HG02981 (cell line): ENCODE measurements around the gene PDE1A.

Source experiments
- ATAC-seq: cut with Tn5 transposase; IDR thresholded peaks from one replicate; pipeline ENCODE4 v1.9.1; 2021; ENCODE audit warnings: mild to moderate bottlenecking, moderate library complexity; ENCODE audit not compliant: unreplicated experiment

PDE1A gene

DNA sequence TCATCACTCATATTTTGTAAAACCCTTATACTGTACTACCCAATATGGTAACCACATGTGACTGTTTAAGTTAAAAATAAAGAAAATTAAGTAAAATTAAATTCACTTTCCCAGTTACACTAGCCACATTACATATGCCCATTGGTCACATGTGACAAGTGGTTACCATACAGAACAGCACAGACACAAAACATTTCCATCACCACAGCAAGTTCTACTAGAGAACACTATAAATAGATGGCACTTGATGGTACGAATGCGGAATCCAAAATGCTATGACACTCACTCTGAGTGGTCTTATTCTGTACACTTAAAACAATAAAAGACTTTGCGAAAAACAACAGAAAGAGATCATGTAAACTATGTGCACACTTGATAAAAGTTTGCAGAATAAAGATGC is 202.2 kb downstream of the PDE1A start:
- ATAC-seq: no peak

GRCh38 chr2:182220998-182221397 is 205.8 kb downstream of the PDE1A start:
- no peak for ATAC-seq

GRCh38 chr2:182220335-182220734 is 206.5 kb downstream of the PDE1A start:
- ATAC-seq: no peak

- no peak for ATAC-seq
Measured at GRCh38 chr2:182210669-182211068, 216.2 kb downstream of the PDE1A start.

DNA sequence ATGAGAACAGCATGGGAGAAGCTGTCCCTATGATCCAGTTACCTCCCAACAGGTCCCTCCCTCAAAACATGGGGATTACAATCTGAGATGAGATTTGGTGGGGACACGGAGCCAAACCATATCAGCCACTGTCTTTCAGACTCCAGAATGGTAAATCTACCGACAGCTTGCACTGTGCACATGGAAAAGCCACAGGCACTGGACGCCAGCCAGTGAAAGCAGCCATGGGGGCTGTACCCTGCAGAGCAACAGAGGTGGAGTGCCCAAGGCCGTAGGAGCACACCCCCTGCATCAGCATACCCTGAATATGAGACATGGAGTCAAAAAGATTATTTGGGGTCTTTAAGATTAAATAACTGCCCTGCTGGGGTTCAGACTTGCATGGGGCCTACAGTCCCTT is 218.4 kb downstream of the PDE1A start:
- no peak for ATAC-seq

DNA sequence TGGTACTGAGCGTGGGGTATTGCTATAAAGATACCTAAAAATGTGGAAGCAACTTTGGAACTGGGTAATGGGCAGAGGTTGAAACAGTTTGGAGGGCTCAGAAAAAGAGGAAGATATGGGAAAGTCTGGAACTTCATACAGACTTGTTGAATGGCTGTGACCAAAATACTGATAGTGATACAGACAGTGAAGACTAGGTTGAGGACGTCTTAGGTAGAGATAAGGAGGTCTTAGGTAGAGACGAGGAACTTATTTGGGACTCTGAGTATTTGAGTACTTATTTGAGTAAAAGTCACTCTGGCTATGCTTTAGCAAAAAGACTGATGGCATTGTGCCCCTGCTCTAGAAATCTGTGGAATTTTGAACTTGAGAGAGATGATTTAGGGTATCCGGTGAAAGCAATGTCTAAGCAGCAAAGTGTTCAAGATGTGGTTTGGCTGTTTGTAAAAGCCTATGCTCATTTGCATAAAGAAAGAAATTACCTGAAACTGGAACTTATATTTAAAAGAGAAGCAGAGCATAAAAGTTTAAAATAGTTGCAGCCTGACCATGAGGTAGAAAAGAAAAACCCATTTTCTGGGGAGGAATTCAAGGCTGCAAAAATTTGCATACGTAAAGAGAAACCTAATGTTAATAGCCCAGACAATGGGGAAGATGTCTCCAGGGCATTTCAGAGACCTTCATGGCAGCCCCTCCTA is 219.6 kb downstream of the PDE1A start:
- peak; percentile 63 for ATAC-seq

DNA sequence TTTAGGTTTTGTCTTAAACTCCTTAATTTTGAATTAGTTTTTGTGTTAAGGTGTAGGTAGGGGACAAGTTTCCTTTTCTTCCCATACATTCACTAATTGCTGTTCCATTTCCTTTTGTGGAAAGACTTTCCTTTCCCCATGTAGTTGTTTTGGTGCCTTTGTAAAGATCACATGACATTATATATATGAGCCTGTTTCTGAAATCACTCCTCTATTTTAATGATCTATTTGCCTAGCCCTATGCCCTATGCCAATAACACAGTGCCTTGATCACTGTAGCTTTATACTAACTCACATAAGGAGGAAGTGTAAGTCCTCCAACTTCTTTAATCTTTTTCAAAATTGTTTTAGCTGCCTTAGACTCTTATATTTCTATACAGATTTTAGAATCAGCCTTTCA is 229.3 kb downstream of the PDE1A start:
- ATAC-seq: no peak

- no peak for ATAC-seq
Measured at GRCh38 chr2:182193291-182193690, 233.5 kb downstream of the PDE1A start.

DNA sequence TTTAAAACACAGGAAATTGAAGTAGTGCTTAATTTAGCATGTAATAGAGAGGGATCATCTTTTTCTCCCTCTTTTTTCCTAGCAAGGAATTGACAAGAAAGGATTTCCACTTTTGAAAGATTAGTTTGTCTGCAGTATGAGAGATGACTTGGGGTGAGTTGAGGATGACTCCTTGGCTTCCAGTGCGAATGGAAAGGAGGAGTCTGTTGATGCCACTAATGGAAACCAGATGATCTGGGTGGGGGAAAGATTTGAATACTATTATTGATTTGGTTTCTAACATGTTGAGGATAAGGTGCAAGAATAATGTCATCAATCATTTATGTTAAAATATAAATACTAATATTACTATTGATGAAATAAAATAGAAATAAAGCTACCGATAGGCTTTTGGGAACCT is 235.8 kb downstream of the PDE1A start:
- no peak for ATAC-seq

DNA sequence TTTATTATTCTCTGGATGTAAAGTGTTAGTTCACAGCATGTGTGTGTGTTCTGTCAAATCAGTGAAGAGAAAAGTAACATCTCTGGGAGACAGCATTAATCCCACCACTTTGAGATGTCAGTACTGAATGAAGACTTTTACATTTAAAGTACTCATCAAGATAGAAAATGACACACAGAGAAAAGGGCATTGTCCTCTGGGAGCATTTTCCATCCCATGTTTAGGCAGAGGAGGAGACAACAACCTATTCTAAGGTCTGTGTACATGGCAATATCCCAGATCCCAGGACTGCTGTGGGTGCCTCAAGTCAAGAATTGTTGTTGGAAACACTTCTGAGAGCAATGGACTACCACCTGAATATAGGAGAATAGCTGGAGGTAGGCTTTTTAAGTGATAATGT is 239.7 kb downstream of the PDE1A start:
- no peak for ATAC-seq

DNA sequence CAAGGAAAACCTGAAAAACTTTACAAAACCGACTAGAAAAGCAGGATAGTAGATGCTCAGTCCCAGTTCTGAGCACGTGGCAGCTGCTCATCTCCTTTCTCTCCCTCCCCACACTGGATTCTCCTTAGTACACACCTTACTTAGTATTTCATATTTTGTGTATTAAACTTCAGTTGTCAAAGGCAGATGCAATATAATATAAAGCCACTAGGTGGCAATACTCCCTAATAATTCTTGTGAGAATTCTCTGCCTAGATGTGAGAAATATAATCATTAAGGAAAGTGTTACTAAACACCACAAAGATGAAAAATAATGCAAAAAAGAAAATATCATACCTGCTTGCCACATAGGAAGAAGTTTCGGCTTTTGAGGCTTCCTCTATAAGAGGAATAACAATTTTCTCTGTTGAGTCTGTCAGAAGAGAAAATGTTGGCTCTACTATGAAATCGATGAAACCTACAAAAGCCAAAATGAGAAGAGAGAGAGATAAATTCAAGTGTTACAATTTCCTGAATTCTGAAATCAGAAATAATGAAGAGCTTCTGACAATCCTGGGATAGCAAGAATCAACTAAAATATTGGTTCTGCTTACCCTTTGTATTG is 240.6 kb downstream of the PDE1A start:
- peak; percentile 55 for ATAC-seq

GRCh38 chr2:182182436-182182835 is 244.4 kb downstream of the PDE1A start:
- no peak for ATAC-seq

DNA sequence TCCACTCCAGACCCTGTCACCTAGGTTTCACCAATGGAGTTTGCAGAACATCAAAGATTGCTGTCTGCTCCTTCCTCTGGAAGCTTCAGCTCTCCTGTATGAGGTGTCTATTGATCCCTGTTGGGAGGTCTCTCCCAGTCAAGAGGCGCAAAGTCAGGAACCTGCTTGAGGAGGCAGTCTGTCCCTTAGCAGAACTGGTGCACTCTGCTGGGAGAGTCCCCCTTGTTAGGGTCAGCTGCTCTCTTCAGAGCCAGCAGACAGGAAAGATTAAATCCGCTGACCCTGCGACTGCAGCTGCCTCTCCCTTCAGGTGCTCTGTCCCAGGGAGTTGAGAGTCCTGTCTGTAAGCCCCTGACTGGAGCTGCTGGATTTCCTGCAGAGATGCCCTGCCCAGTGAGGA is 245.5 kb downstream of the PDE1A start:
- no peak for ATAC-seq

GRCh38 chr2:182179176-182179575 is 247.7 kb downstream of the PDE1A start:
- no peak for ATAC-seq

DNA sequence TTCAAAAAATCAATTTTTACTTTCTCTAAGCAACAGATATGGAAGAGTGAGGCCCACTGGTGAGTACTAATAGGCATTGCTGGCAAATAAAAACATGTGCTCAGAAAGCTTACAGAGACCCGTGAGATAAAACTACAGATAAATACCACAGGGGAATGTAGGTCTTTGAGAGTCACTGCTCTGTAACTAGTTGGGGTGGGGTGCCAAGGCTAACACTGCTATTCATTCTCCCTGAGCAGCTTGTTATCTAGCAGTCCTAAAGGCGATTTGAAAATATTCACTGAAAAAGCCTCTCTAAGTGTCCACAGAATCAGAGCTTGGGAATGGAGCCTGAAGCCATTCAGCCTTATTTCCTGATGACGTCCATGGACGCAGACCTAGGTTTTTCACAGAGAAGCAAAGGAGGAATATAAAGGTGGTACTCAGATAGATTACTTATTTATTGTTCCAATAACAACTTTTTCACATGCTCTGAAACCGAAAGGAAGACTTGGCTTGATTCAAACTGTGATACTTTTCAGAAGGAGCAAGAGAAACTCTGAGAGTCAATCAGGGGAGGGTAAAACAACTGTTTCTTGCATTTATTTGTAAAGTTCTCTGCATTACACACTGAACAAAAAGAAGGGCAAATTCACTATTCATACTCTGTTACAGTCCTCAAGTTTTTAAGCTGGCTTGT is 252.8 kb downstream of the PDE1A start:
- ATAC-seq: no peak

DNA sequence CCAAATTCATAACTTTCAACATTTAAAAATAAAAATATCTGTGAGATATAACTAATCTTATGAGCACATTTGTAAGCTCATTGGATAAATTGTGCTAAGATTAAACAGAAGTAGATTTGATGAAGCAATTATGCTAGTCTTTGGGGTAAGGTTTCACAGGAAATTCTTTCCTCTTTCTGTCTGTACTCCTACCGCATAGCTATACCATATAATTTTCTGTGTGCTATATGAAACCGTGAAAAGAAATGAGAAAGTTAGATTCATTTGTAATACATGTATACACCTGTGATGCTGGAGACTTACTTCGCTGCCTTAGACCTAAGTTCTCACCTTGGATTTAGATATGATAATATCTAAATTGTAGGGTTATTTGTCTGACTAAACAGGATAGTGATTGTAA is 256.5 kb downstream of the PDE1A start:
- no peak for ATAC-seq

GRCh38 chr2:182167882-182168281 is 259.0 kb downstream of the PDE1A start:
- no peak for ATAC-seq

DNA sequence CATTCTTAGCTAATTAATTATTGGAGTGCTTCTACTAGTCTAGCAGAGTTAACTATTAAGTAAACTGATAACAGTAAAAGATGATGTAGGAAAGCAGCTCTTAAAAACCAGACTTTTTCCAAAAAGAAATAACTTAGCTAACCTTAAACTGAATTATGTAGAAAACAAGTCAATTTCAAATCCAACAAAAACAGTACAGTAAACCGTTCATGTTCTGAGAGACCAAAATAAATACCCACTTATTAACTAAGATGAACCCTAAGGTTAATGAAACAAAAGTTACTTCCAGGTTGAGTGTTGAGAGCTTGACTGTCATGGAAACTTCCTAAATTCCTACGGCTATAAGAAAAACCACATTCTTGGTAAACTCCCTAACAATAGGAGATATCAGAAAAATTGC is 260.0 kb downstream of the PDE1A start:
- no peak for ATAC-seq

GRCh38 chr2:182166406-182166805 is 260.4 kb downstream of the PDE1A start:
- ATAC-seq: no peak

DNA sequence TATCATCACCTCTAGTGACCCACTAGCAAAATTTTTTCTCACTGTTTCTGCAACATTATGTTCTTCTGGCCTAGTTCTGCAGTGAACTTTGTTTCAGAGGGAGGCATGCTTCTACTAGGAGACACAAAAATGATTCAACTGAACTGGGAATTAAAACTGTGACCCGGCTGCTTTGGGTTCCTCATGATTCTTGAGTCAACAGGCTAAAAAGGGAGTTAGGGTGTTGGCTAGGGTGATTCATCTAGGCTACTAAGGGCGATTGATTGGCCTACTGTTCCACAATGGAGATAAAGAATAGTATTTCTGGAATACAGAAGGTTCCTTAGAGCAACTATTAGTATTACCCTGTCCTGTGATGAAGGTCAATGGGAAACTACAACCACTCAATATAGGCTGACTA is 261.6 kb downstream of the PDE1A start:
- no peak for ATAC-seq

DNA sequence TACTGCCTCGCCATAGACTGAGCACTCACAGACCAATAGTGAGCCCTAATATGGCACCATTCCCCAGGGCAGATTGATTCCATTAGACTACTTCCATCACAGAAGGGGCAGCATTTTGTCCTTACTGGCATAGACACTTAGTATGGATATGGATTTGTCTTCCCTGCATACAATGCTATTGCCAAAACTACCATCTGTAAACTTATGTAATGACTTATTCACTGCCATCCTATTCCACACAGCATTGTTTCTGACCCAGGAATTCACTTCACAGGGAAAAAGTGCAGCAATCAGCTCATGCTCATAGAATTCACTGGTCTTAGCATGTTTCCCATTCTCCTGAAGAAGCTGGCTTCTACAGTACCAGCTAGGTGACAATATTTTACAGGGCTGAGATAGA is 262.1 kb downstream of the PDE1A start:
- no peak for ATAC-seq

DNA sequence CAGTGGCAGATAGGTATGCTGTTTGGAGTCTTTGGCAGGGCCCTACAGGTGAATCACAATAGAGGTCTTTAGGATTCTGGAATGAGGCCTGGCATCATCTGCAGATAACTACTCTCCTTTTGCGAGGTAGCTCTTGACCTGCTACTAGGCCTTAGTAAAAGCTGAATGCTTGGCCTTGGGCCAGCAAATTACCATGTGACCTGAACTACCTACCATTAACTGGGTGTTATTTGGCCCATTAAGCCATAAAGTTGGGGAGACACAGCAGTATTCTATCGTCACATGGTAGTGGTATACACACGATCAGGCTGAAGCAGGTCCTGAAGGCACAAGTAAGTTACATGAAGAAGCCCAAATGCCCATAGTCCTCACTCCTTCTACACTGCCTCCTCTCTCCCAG is 263.0 kb downstream of the PDE1A start:
- ATAC-seq: no peak
